Osteocyte (in vitro differentiated cells): ENCODE measurements around the gene XAGE1A. TPM values are rescaled to one million over a fixed set of nuclear protein-coding genes. Genes with fewer than 3 reads are reported as not detected.

ENCODE experiments used
- total RNA-seq: library from RNA; stranded (reverse); gene quantifications from 2 replicates; pipeline ENCODE4 v1.2.1, GENCODE V29; 2021

The XAGE1A gene
- total RNA-seq, 1 donor from 2014 or later = not detected

Other genes with a start within 250 kb of the XAGE1A start
- not detected in 2 replicates for gene XAGE2, start 126.8 kb upstream of the XAGE1A start, total RNA-seq
- not detected in 2 replicates for gene XAGE1B, start 21.3 kb downstream of the XAGE1A start, total RNA-seq
- not detected in 2 replicates for gene SSX7, start 159.1 kb downstream of the XAGE1A start, total RNA-seq
- not detected in 2 replicates for gene SSX2, start 211.4 kb downstream of the XAGE1A start, total RNA-seq